Measurements from ENCODE around the gene CEACAM16.

DNA sequence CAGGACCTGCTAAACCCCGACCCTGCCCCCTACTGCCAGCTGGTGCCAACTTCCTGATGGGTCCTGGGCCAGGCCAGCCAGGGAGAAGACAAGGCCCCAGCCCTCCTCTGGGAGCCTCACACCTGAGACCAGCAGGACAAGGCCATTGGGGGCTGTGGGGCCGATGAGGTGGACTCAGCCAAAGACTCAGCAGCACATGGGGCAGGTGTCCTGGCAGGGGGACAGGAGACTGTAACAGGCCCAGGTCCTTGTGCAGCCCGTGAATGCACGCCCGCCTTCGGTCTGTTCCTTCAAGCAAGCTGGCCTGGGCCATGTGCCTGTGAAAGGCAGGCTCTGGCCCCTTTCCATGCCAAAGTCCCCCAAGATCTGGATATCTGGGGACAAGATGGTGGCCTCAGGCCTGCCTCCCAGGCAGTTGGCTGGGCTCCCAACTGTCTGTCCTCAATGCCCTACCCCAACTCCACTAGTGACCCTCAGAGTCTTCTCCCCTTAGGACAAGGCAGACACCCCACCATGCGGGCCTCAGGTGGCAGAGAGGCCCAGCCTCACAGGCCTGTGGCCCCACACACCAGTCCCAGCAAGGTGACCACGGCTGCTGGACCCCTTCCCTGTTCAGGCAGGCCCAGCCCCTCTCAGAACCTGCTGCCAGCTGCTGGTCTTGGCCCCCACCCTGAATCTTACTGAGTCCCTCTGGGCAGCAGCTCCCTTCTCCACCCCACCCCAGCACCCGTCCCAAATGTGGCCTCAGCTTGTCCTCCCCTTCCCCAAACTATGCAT lies 15.3 kb upstream of the CEACAM16 start:
- TF ChIP-seq, protein P1, sequence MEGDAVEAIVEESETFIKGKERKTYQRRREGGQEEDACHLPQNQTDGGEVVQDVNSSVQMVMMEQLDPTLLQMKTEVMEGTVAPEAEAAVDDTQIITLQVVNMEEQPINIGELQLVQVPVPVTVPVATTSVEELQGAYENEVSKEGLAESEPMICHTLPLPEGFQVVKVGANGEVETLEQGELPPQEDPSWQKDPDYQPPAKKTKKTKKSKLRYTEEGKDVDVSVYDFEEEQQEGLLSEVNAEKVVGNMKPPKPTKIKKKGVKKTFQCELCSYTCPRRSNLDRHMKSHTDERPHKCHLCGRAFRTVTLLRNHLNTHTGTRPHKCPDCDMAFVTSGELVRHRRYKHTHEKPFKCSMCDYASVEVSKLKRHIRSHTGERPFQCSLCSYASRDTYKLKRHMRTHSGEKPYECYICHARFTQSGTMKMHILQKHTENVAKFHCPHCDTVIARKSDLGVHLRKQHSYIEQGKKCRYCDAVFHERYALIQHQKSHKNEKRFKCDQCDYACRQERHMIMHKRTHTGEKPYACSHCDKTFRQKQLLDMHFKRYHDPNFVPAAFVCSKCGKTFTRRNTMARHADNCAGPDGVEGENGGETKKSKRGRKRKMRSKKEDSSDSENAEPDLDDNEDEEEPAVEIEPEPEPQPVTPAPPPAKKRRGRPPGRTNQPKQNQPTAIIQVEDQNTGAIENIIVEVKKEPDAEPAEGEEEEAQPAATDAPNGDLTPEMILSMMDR (conservative IDR thresholded peaks at IDR 0.05; ENCODE audit: low read length): no peak
- TF ChIP-seq EZH2phosphoT487 (IDR thresholded peaks at IDR 0.05; ENCODE audit: borderline replicate concordance, low read depth, low read length): no peak

All from OCI-LY7 (cell line).